ENCODE data around the gene FBXO31. TPM values are rescaled to one million over a fixed set of nuclear protein-coding genes. Genes with fewer than 3 reads are reported as not detected.
A peak's percentile ranks its signal among the peaks of the same experiment; 100 is the strongest.

The FBXO31 gene
- total and polyA plus RNA-seq, 9 of the 15 experiments (the other 6 are each of a cell fraction or from before 2014, with no cell fraction given), result 0.18 to 33.3 (median 10.9) TPM

- no peak for TF ChIP-seq SMAD3 (CRISPR knock-in tag; conservative IDR thresholded peaks at IDR 0.05)
- peak in 1 of 2 experiments; percentile 27 for TF ChIP-seq AFF1 (IDR thresholded peaks at IDR 0.05; ENCODE audit: low read depth in 1 of 2, partially characterized antibody in 2 of 2)
- TF ChIP-seq POU5F1 (IDR thresholded peaks at IDR 0.05; ENCODE audit: borderline replicate concordance, low read depth, low read length, partially characterized antibody), result no peak
- TF ChIP-seq ZBTB5 (IDR thresholded peaks at IDR 0.05), result no peak
- TF ChIP-seq CHD1 (IDR thresholded peaks at IDR 0.05; ENCODE audit: low read length), result peak; percentile 34
- no peak for TF ChIP-seq ATF7 (IDR thresholded peaks at IDR 0.05)
- TF ChIP-seq MLLT1 (IDR thresholded peaks at IDR 0.05), result no peak; a peak in 4 of 4 replicates
- no peak for TF ChIP-seq DMBX1 (CRISPR knock-in tag; IDR thresholded peaks at IDR 0.05; ENCODE audit: borderline replicate concordance)
- peak; percentile 92 for TF ChIP-seq RBFOX2 (IDR thresholded peaks at IDR 0.05; ENCODE audit: low read depth, low read length)
- TF ChIP-seq ZNF197 (CRISPR knock-in tag; IDR thresholded peaks at IDR 0.05; ENCODE audit: low read depth), result no peak
- no peak for TF ChIP-seq NFIC (IDR thresholded peaks at IDR 0.05)
- TF ChIP-seq POLR2A (conservative IDR thresholded peaks at IDR 0.05), result no peak; the same call in 1 of the 2 replicates
- TF ChIP-seq RFX7 (CRISPR knock-in tag; IDR thresholded peaks at IDR 0.05), result no peak
- 0 out of 2 replicates have a peak, but pooled peaks have one; percentile 42 for TF ChIP-seq ARID2 (IDR thresholded peaks at IDR 0.05)
These were observed 9.5 kb upstream of the FBXO31 start (continued) for GRCh38 chr16:87392821-87393679.

All from K562 (cell line).